HEK293 (cell line): ENCODE data around the gene RORC.

Source experiments
- CTCF ChIP-seq: fragments of 450-650 bp; formaldehyde crosslinking; IDR thresholded peaks from 2 replicates; pipeline ENCODE4 v1.5.1; 2016; ENCODE audit warnings: missing biosample characterization, missing genetic modification characterization
- ZNF792 ChIP-seq: fragments of 450-650 bp; formaldehyde crosslinking; IDR thresholded peaks from 2 replicates; pipeline ENCODE4 v1.5.1; 2016; ENCODE audit warnings: missing biosample characterization, missing genetic modification characterization

GRCh38 chr1:151867321-151867720, 35.7 kb upstream of the RORC start:
- TF ChIP-seq CTCF (tag by site-specific recombination) (no peak), ZNF792 (tag by site-specific recombination) (no peak)
